ENCODE measurements around the gene IL17RE. TPM values are rescaled to one million over a fixed set of nuclear protein-coding genes. Genes with fewer than 3 reads are reported as not detected.
A peak's percentile ranks its signal among the peaks of the same experiment; 100 is the strongest.

Gene IL17RE
- total RNA-seq, 1 donor from 2014 or later = 21.7 TPM

DNA sequence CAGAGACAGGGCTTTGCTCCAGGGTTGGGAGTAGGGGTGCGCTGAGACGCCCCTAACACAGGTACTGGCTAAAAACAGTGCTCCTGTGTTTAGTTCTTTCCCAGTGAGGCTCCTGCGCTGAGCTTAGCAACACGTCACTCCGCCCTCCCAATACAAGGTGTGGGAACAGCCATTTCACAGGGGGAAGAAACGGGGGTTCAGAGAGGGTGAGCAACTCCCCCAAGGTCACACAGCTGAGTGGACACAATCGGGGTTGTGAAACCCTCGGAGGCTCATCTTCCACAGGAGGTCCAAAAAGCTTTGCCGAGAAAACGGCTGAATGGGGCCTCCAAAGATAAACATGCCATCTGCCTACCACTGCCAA lies 48.9 kb downstream of the IL17RE start:
- no peaks in the 10 kb centered on the region for H3K36me3 ChIP-seq
- no peak overlapping the region for H3K27ac ChIP-seq
- H3K27me3 ChIP-seq = no peaks in the 10 kb centered on the region
- H3K4me3 ChIP-seq = peak overlapping the region; percentile 56 to 90
- no peaks in the 10 kb centered on the region for H3K9me3 ChIP-seq
- peaks cover 5 to 16% of the 10 kb centered on the region in 2 donors for H3K4me1 ChIP-seq
- intact Hi-C loops (cut with DNase I) = no loop called here
- DNase-seq (ENCODE audit: low spot score in 2 of 2) = no peak
- no peak for TF ChIP-seq CTCF (IDR thresholded peaks at IDR 0.05)

DNA sequence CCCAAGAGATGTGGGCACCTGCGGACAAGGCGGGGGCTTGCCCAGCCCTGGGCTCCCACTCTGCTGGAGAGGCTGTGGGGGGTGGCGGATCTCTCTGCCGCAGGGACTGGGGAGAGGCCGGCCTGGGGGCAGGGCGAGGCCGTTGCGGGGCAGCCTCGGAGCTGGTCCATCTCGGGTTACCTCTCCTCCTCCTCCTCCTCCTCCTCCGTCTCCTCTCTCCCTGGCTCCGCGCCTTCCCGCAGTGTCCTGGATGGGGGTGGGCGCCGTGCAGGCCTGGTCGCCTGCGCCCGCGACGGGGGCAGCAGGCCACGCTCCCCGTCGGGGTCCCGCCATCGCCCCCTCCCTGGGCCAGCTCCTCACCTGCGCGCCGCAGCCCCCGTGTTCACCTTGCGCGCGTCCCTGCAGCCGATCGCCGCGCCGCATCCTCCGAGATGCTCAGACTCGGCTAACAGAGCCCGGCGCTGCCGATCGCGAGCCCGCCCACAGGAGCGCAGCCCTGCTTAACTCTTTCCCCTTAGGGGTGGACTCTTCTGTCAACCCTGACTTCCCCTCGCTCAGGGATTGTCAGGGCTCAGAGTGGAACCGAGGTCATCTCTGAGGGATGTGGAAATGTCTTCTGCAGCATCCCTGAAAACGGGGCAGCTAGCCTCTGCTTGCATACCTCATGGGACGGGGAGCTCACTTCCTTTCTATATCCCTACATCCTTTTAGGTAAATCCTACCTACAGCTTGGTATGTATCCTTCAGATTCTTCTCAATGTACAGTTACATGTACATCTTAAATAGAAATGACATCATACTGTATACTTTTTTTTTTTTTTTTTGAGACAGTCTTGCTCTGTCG lies 49.5 kb downstream of the IL17RE start, which contains the start of gene PRRT3:
PRRT3 (minus strand) TSS at position 447 of the 844 bp plus-strand sequence. CDS start 2,293 bp downstream, outside the sequence.
- Histone ChIP-seq H3K27ac (no peak within 1 kb of the TSS), H3K4me3 (peak within 1 kb of the TSS; percentile 56 to 90), H3K27me3 (no peaks in the 10 kb centered on the region), H3K9me3 (no peaks in the 10 kb centered on the region), H3K36me3 (no peaks in the 10 kb centered on the region), H3K4me1 (peaks cover 5 to 16% of the 10 kb centered on the region in 2 donors)
- DNase-seq (ENCODE audit: low spot score in 2 of 2) = no peak
- TF ChIP-seq CTCF (IDR thresholded peaks at IDR 0.05) = no peak
- intact Hi-C loops (cut with DNase I) = no loop called here

DNA sequence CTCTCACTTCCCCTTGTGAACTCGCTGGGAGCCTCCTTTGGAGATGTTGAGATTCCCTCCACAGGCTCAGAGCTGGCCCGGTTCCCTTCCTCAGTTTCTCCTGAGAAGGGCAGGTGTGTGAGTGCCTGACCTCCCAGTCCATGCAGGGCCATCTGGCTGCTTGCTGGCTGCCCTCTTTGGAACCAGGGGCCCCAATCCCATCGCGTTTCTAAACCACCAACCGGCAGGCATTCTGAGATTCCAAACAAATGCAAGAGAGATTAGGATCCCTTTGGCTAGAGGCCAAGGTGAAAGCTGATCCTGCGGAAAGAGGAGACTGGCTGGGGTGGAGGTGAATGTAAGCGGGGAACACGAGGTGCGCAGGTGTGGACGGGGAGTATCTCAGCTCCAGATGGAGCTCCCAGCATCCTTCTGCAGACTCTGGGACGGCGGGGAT lies 52.4 kb downstream of the IL17RE start:
- no peak overlapping the region for H3K4me3 ChIP-seq
- no peak for DNase-seq (ENCODE audit: low spot score in 2 of 2)
- H3K27me3 ChIP-seq = no peaks in the 10 kb centered on the region
- H3K9me3 ChIP-seq = no peaks in the 10 kb centered on the region
- peaks cover 0 to 5% of the 10 kb centered on the region in 2 donors for H3K36me3 ChIP-seq
- intact Hi-C loops (cut with DNase I) = no loop called here
- peaks cover 0 to 9% of the 10 kb centered on the region in 2 donors for H3K4me1 ChIP-seq
- no peak overlapping the region for H3K27ac ChIP-seq
- no peak for TF ChIP-seq CTCF (IDR thresholded peaks at IDR 0.05)

DNA sequence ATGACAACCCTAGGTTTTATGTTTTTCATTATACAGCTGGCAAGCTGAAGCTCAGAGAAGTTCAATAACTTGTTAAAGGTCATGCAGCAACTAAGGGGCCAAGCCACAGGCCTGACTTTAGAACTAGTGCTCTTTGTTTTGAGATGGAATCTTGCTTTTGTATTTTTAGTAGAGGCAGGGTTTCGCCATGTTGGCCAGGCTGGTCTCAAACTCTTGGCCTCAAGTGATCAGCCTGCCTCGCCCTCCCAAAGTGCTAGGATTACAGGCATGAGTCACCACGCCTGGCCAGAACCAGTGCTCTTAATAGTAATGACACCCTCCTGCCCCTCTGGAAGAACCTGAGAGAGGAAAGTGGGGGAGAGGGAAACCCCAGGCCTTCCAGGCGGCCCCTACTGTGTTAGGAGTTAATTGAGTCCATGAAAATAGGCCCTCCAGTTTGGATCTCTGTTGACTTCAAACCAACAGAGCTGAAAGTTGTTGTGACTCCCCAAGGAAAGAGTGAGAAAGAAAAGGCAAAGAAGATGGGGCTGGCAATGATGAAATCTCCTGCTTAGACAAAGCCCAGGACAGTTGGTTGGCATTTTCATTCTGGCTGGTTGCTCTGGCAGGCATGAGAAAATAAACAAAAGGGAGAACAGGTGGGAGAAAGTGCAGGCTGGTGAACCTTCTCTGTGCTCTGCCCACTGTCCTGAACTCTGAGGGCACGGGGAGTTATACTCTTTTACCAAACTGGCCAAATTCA lies 53.1 kb downstream of the IL17RE start:
- Histone ChIP-seq H3K4me1 (peaks cover 0 to 9% of the 10 kb centered on the region in 2 donors), H3K4me3 (no peak overlapping the region), H3K27ac (no peak overlapping the region), H3K36me3 (peaks cover 0 to 8% of the 10 kb centered on the region in 2 donors), H3K27me3 (no peaks in the 10 kb centered on the region), H3K9me3 (no peaks in the 10 kb centered on the region)
- no peak for TF ChIP-seq CTCF (IDR thresholded peaks at IDR 0.05)
- intact Hi-C loops (cut with DNase I) = no loop called here
- DNase-seq (ENCODE audit: low spot score in 2 of 2) = no peak

DNA sequence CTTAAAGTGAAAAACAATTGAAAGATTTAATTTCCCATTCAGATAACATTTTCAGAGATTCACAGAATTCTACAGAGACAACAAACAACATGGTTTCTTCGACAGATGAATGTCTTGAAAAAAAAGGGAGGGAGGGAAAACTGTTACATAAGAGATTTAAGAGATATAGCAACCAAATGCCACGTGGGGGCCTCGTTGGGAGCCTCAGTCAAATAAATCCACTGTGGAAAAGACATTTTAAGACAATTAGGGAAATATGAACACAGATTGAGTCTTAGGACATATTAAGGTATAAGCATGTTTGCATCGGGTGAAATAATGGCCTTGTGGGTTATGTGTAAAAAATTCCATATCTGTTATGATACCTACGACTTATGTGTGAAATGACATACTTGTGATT lies 54.6 kb downstream of the IL17RE start:
- H3K4me1 ChIP-seq = peaks cover 0 to 2% of the 10 kb centered on the region in 2 donors
- no peak for DNase-seq (ENCODE audit: low spot score in 2 of 2)
- H3K36me3 ChIP-seq = peaks cover 0 to 22% of the 10 kb centered on the region in 2 donors
- H3K4me3 ChIP-seq = no peak overlapping the region
- no peaks in the 10 kb centered on the region for H3K27me3 ChIP-seq
- intact Hi-C loops (cut with DNase I) = no loop called here
- no peak overlapping the region for H3K27ac ChIP-seq
- TF ChIP-seq CTCF (IDR thresholded peaks at IDR 0.05) = no peak
- no peaks in the 10 kb centered on the region for H3K9me3 ChIP-seq

All from ascending aorta (tissue), 2 donors.